ENCODE measurements around the gene C20orf144. TPM values are rescaled to one million over a fixed set of nuclear protein-coding genes. Genes with fewer than 3 reads are reported as not detected.
A peak's percentile ranks its signal among the peaks of the same experiment; 100 is the strongest.

The C20orf144 gene
- total and polyA plus RNA-seq, 8 donors = 0.19 to 0.31 TPM; not detected in 6

DNA sequence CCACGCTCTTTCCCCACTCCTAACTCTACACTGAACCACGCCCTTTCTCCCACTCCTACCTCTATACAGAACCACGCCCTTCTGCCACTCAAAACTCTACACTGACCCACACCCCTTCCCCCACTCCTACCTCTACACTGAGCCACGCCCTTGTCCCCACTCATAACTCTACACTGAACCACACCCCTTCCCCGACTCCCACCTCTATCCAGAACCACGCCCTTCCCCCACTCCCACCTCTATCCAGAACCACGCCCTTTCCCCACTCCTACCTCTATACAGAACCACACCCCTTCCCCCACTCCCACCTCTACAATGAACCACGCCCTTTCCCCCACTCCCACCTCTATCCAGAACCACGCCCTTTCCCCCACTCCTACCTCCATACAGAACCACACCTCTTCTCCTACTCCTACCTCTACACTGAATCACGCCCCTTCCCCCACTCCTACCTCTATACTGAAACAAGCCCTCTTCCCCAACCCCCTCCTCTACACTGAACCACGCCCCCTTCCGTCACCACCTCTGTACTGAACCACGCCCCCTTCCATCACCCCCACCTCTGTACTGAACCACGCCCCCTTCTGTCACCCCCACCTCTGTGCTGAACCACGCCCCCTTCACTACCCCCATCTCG is 47.9 kb downstream of the C20orf144 start:
- H3K9me3 ChIP-seq = no peaks in the 10 kb centered on the region
- 63 to 75% (median 70%) methylated on average over 16 of the region's 16 CpGs for WGBS, 5 donors
- peak in 1 of 2 donors; percentile 65 for DNase-seq
- H3K4me1 ChIP-seq = no peaks in the 10 kb centered on the region
- no peak for TF ChIP-seq CTCF (IDR thresholded peaks at IDR 0.05)
- TF ChIP-seq EP300 (IDR thresholded peaks at IDR 0.05) = no peak
- TF ChIP-seq POLR2AphosphoS5 (IDR thresholded peaks at IDR 0.05) = no peak
- TF ChIP-seq POLR2A (IDR thresholded peaks at IDR 0.05) = no peak
- peaks cover 20 to 79% (median 73%) of the 10 kb centered on the region in 4 donors for H3K36me3 ChIP-seq
- intact Hi-C loops (cut with DNase I; ENCODE audit: low total_unique reads) = no loop called here
- no peak overlapping the region for H3K27ac ChIP-seq
- no peak overlapping the region for H3K4me3 ChIP-seq
- H3K27me3 ChIP-seq = no peaks in the 10 kb centered on the region

GRCh38 chr20:33710681-33711445 is 48.7 kb downstream of the C20orf144 start:
- H3K4me3 ChIP-seq = no peak overlapping the region
- no peak for DNase-seq
- TF ChIP-seq EP300 (IDR thresholded peaks at IDR 0.05) (no peak), POLR2A (IDR thresholded peaks at IDR 0.05) (no peak), POLR2AphosphoS5 (IDR thresholded peaks at IDR 0.05) (no peak), CTCF (IDR thresholded peaks at IDR 0.05) (no peak)
- intact Hi-C loops (cut with DNase I; ENCODE audit: low total_unique reads) = no loop called here
- H3K27me3 ChIP-seq = no peaks in the 10 kb centered on the region
- no peaks in the 10 kb centered on the region for H3K9me3 ChIP-seq
- 73 to 80% (median 78%) methylated on average over 13 to 14 of the region's 14 CpGs for WGBS, 5 donors
- no peaks in the 10 kb centered on the region for H3K4me1 ChIP-seq
- H3K36me3 ChIP-seq = peaks cover 20 to 83% (median 74%) of the 10 kb centered on the region in 4 donors
- H3K27ac ChIP-seq = no peak overlapping the region

GRCh38 chr20:33711446-33711738 is 49.3 kb downstream of the C20orf144 start:
- WGBS, 5 donors = 70 to 95% (median 75%) methylated on average over 1 of the region's 1 CpG
- no peak for DNase-seq
- intact Hi-C loops (cut with DNase I; ENCODE audit: low total_unique reads) = no loop called here
- no peaks in the 10 kb centered on the region for H3K9me3 ChIP-seq
- no peaks in the 10 kb centered on the region for H3K4me1 ChIP-seq
- no peak for TF ChIP-seq POLR2A (IDR thresholded peaks at IDR 0.05)
- TF ChIP-seq CTCF (IDR thresholded peaks at IDR 0.05) = no peak
- TF ChIP-seq EP300 (IDR thresholded peaks at IDR 0.05) = no peak
- TF ChIP-seq POLR2AphosphoS5 (IDR thresholded peaks at IDR 0.05) = no peak
- peaks cover 20 to 78% (median 68%) of the 10 kb centered on the region in 4 donors for H3K36me3 ChIP-seq
- no peaks in the 10 kb centered on the region for H3K27me3 ChIP-seq
- H3K27ac ChIP-seq = no peak overlapping the region
- H3K4me3 ChIP-seq = no peak overlapping the region

Other genes starting within 250 kb of the C20orf144 start
- gene SNTA1, start 218.6 kb upstream of the C20orf144 start, total RNA-seq = 10 to 100 TPM in 4 of 5 donors, 1 to 10 TPM in 1; 8.8 to 40.8 (median 27.4) TPM
- 10 to 100 TPM; 16.0 to 23.5 (median 21.7) TPM for gene SNTA1, start 218.6 kb upstream of the C20orf144 start, polyA plus RNA-seq
- 10 to 100 TPM; 11.1 to 29.9 (median 14.8) TPM for gene CBFA2T2, start 172.2 kb upstream of the C20orf144 start, total RNA-seq
- gene CBFA2T2, start 172.2 kb upstream of the C20orf144 start, polyA plus RNA-seq = 1 to 10 TPM; 2.9 to 5.8 (median 4.0) TPM
- 10 to 100 TPM in 1 of 5 donors, 1 to 10 TPM in 3, not detected in 1; 1.1 to 12.3 (median 1.3) TPM for gene ACTL10, start 4.6 kb downstream of the C20orf144 start, total RNA-seq
- gene ACTL10, start 4.6 kb downstream of the C20orf144 start, polyA plus RNA-seq = 1 to 10 TPM; 1.4 to 2.9 (median 2.4) TPM
- gene NECAB3, start 12.1 kb downstream of the C20orf144 start, total RNA-seq = 100 to 1,000 TPM in 3 of 5 donors, 10 to 100 TPM in 2; 28.1 to 335 (median 113) TPM
- gene NECAB3, start 12.1 kb downstream of the C20orf144 start, polyA plus RNA-seq = 10 to 100 TPM; 31.4 to 60.0 (median 51.3) TPM
- 10 to 100 TPM in 2 of 5 donors, 1 to 10 TPM in 3; 2.3 to 24.9 (median 4.2) TPM for gene E2F1, start 24.1 kb downstream of the C20orf144 start, total RNA-seq
- gene E2F1, start 24.1 kb downstream of the C20orf144 start, polyA plus RNA-seq = 1 to 10 TPM; 2.3 to 8.1 (median 4.9) TPM
- gene PXMP4, start 58.0 kb downstream of the C20orf144 start, total RNA-seq = 10 to 100 TPM in 2 of 5 donors, 1 to 10 TPM in 2, under 1 TPM in 1; 0.72 to 36.8 (median 6.1) TPM
- gene PXMP4, start 58.0 kb downstream of the C20orf144 start, polyA plus RNA-seq = 1 to 10 TPM; 4.0 to 5.9 (median 5.4) TPM
- gene ZNF341, start 69.7 kb downstream of the C20orf144 start, total RNA-seq = 1 to 10 TPM in 4 of 5 donors, under 1 TPM in 1; 0.58 to 6.2 (median 1.3) TPM
- 1 to 10 TPM; 1.4 to 3.7 (median 2.4) TPM for gene ZNF341, start 69.7 kb downstream of the C20orf144 start, polyA plus RNA-seq
- 100 to 1,000 TPM in 1 of 5 donors, 10 to 100 TPM in 4; 48.4 to 119 (median 75.0) TPM for gene CHMP4B, start 149.0 kb downstream of the C20orf144 start, total RNA-seq
- 100 to 1,000 TPM; 117 to 166 (median 118) TPM for gene CHMP4B, start 149.0 kb downstream of the C20orf144 start, polyA plus RNA-seq